H9 (cell line): ENCODE results near the gene LRWD1. TPM values are rescaled to one million over a fixed set of nuclear protein-coding genes. Genes with fewer than 3 reads are reported as not detected.

Source experiments
- DNase-seq: peaks from one replicate; pipeline ENCODE4 v3.0.0-alpha.2; 2017
- H2AFZ ChIP-seq: one replicate; pipeline ENCODE4 v1.6.1; 2013; ENCODE audit warnings: mild to moderate bottlenecking, low read length, control low read depth, moderate library complexity
- H2AK5ac ChIP-seq: 2 replicates; pipeline ENCODE4 v1.6.1; 2013; ENCODE audit warnings: low read length, control low read depth, mixed read lengths; ENCODE audit not compliant: insufficient read length
- H2BK120ac ChIP-seq: one replicate; pipeline ENCODE4 v1.6.1; 2013; ENCODE audit warnings: low read depth, mild to moderate bottlenecking, low read length, control low read depth, inconsistent platforms; ENCODE audit not compliant: poor library complexity, severe bottlenecking
- H2BK12ac ChIP-seq: 2 replicates; pipeline ENCODE4 v1.6.1; 2013; ENCODE audit warnings: low read length, control low read depth, mixed read lengths, low read depth; ENCODE audit not compliant: insufficient read length
- H2BK15ac ChIP-seq: 2 replicates; pipeline ENCODE4 v1.6.1; 2013; ENCODE audit warnings: low read depth, low read length, control low read depth
- H2BK20ac ChIP-seq: one replicate; pipeline ENCODE4 v1.6.1; 2013; ENCODE audit warnings: low read depth, mild to moderate bottlenecking, low read length, control low read depth, inconsistent platforms; ENCODE audit not compliant: poor library complexity, severe bottlenecking
- H2BK5ac ChIP-seq: 2 replicates; pipeline ENCODE4 v1.6.1; 2013; ENCODE audit warnings: low read length, control low read depth, mixed read lengths; ENCODE audit not compliant: insufficient read length
- H3K14ac ChIP-seq: 2 replicates; pipeline ENCODE4 v1.6.1; 2013; ENCODE audit warnings: low read length, control low read depth; ENCODE audit not compliant: insufficient read depth
- H3K18ac ChIP-seq: 2 replicates; pipeline ENCODE4 v1.6.1; 2013; ENCODE audit warnings: low read depth, mild to moderate bottlenecking, mixed read lengths, low read length, control low read depth; ENCODE audit not compliant: insufficient read length
- H3K23ac ChIP-seq: 2 replicates; pipeline ENCODE4 v1.6.1; 2013; ENCODE audit warnings: low read length, control low read depth, mixed read lengths, low read depth; ENCODE audit not compliant: insufficient read length
- H3K23me2 ChIP-seq: 2 replicates; pipeline ENCODE4 v1.6.1; 2013; ENCODE audit warnings: low read depth, mild to moderate bottlenecking, mixed read lengths, low read length, control low read depth; ENCODE audit not compliant: insufficient read length, poor library complexity, severe bottlenecking
- H3K27ac ChIP-seq: 2 replicates; pipeline ENCODE4 v1.5.1; 2013; ENCODE audit warnings: low read length, control low read depth, mixed read lengths, low read depth; ENCODE audit not compliant: insufficient read length
- H3K27me3 ChIP-seq: 2 replicates; pipeline ENCODE4 v1.6.1; 2013; ENCODE audit warnings: low read length, control low read depth, inconsistent platforms; ENCODE audit not compliant: insufficient read depth
- H3K4ac ChIP-seq: 2 replicates; pipeline ENCODE4 v1.6.1; 2013; ENCODE audit warnings: low read depth, mild to moderate bottlenecking, control low read depth, inconsistent platforms, low read length, moderate library complexity
- H3K4me1 ChIP-seq: 2 replicates; pipeline ENCODE4 v1.6.1; 2013; ENCODE audit warnings: low read length, control low read depth, inconsistent platforms; ENCODE audit not compliant: insufficient read depth
- H3K4me2 ChIP-seq: 2 replicates; pipeline ENCODE4 v1.6.1; 2013; ENCODE audit warnings: low read length, control low read depth, mixed read lengths; ENCODE audit not compliant: insufficient read length, insufficient read depth
- H3K56ac ChIP-seq: 2 replicates; pipeline ENCODE4 v1.6.1; 2013; ENCODE audit warnings: low read depth, mild to moderate bottlenecking, mixed read lengths, low read length, control low read depth; ENCODE audit not compliant: insufficient read length
- H3K79me1 ChIP-seq: 2 replicates; pipeline ENCODE4 v1.6.1; 2013; ENCODE audit warnings: low read depth, mild to moderate bottlenecking, moderate library complexity, low read length, control low read depth, inconsistent platforms; ENCODE audit not compliant: insufficient read depth, poor library complexity, severe bottlenecking
- H3K79me2 ChIP-seq: 2 replicates; pipeline ENCODE4 v1.6.1; 2013; ENCODE audit warnings: low read length, control low read depth, inconsistent platforms; ENCODE audit not compliant: insufficient read depth
- H3K9ac ChIP-seq: 2 replicates; pipeline ENCODE4 v1.6.1; 2013; ENCODE audit warnings: low read length, control low read depth, mixed read lengths; ENCODE audit not compliant: insufficient read length; ENCODE audit errors: extremely low read depth
- H3K9me3 ChIP-seq: one replicate; pipeline ENCODE4 v1.6.1; 2013; ENCODE audit warnings: low read depth, low read length, inconsistent platforms; ENCODE audit not compliant: control insufficient read depth
- H3T11ph ChIP-seq: one replicate; pipeline ENCODE4 v1.6.1; 2013; ENCODE audit warnings: mild to moderate bottlenecking, low read length, control low read depth, inconsistent platforms
- H4K20me1 ChIP-seq: one replicate; pipeline ENCODE4 v1.6.1; 2013; ENCODE audit not compliant: control insufficient read depth, insufficient read length, insufficient read depth
- H4K5ac ChIP-seq: 2 replicates; pipeline ENCODE4 v1.6.1; 2013; ENCODE audit warnings: low read depth, mild to moderate bottlenecking, mixed read lengths, low read length, control low read depth; ENCODE audit not compliant: insufficient read length
- H4K8ac ChIP-seq: replicated peaks from 2 replicates; pipeline ENCODE4 v1.6.1; 2013; ENCODE audit warnings: low read length, control low read depth, mixed read lengths, low read depth; ENCODE audit not compliant: insufficient read length
- H4K91ac ChIP-seq: 2 replicates; pipeline ENCODE4 v1.6.1; 2013; ENCODE audit warnings: low read depth, mild to moderate bottlenecking, moderate library complexity, mixed read lengths, low read length, control low read depth; ENCODE audit not compliant: insufficient read length
- H3K27ac Mint-ChIP-seq, 3 experiments: 2 replicates in 2 of 3; 3 replicates in 1 of 3; pipeline ENCODE4 v1.8.0; 2020 to 2021; ENCODE audit warnings: mixed read lengths in 3 of 3, mild to moderate bottlenecking in 1 of 3, moderate library complexity in 1 of 3
- H3K27me3 Mint-ChIP-seq: 2 replicates; pipeline ENCODE4 v1.8.0; 2021; ENCODE audit warnings: low read depth, mild to moderate bottlenecking, moderate library complexity, mixed read lengths
- H3K36me3 Mint-ChIP-seq, 3 experiments: 2 replicates in 2 of 3; 3 replicates in 1 of 3; pipeline ENCODE4 v1.8.0; 2020 to 2021; ENCODE audit warnings: low read depth in 3 of 3, mixed read lengths in 3 of 3; ENCODE audit not compliant: insufficient read depth in 1 of 3
- H3K4me1 Mint-ChIP-seq, 2 experiments: 2 replicates each; pipeline ENCODE4 v1.8.0; 2020; ENCODE audit warnings: mixed read lengths in 2 of 2
- H3K4me3 Mint-ChIP-seq, 2 experiments: 2 replicates in 1 of 2; 3 replicates in 1 of 2; pipeline ENCODE4 v1.8.0; 2020 to 2021; ENCODE audit warnings: mild to moderate bottlenecking in 2 of 2, mixed read lengths in 2 of 2, moderate library complexity in 1 of 2
- H3K9me3 Mint-ChIP-seq, 2 experiments: 2 replicates in 1 of 2; 3 replicates in 1 of 2; pipeline ENCODE4 v1.8.0; 2020; ENCODE audit warnings: mild to moderate bottlenecking in 2 of 2, mixed read lengths in 2 of 2, moderate library complexity in 1 of 2
- CTCF ChIP-seq: fragments of 200-600 bp; sonication (generic); conservative IDR thresholded peaks from 3 replicates; pipeline ENCODE4 v1.8.0; 2021; ENCODE audit warnings: antibody characterized with exemption, mild to moderate bottlenecking
- WGBS: extraction: QIAGEN DNeasy Blood & Tissue Kit; methylation state at CpG from one replicate; pipeline ENCODE4 v1.1.7; 2013; ENCODE audit warnings: missing lambda C conversion rate, low lambda C conversion rate, mixed read lengths; ENCODE audit not compliant: insufficient read length; ENCODE audit errors: extremely low coverage; 5-methylcytosine and 5-hydroxymethylcytosine counted together
- total RNA-seq: library from RNA; stranded (reverse); gene quantifications from 2 replicates; pipeline ENCODE4 v1.2.1, GENCODE V29; 2021

Gene LRWD1
- total RNA-seq, 1 experiment from 2014 or later: 35.1 TPM

- Histone ChIP-seq H3K56ac (no peak overlapping the region), H3K18ac (no peak overlapping the region), H3K4me2 (no peak overlapping the region), H4K91ac (no peak overlapping the region), H3K23me2 (peaks cover 5% of the 10 kb centered on the region), H4K20me1 (no peaks in the 10 kb centered on the region), H3T11ph (no peak overlapping the region), H2BK15ac (no peak overlapping the region), H3K9ac (no peak overlapping the region), H2BK12ac (no peak overlapping the region), H2BK5ac (no peak overlapping the region), H4K8ac (no peak overlapping the region), H2AK5ac (no peak overlapping the region), H3K9me3 (no peaks in the 10 kb centered on the region), H3K4me1 (no peaks in the 10 kb centered on the region), H3K27ac (no peak overlapping the region), H3K23ac (no peak overlapping the region), H4K5ac (no peak overlapping the region), H3K4ac (no peak overlapping the region), H3K79me2 (no peaks in the 10 kb centered on the region), H3K79me1 (no peaks in the 10 kb centered on the region), H2AFZ (no peak overlapping the region), H3K27me3 (no peaks in the 10 kb centered on the region), H3K14ac (no peak overlapping the region; the same call in 1 of the 2 replicates), H2BK20ac (no peak overlapping the region), H2BK120ac (no peak overlapping the region)
- no peak for TF ChIP-seq CTCF
- DNase-seq: no peak
- Mint-ChIP-seq H3K27ac (no peak overlapping the region), H3K36me3 (peaks cover 7 to 50% (median 43%) of the 10 kb centered on the region in 3 experiments; a peak in 6 of 7 replicates), H3K27me3 (peaks cover under 1% of the 10 kb centered on the region; the same call in 1 of the 2 replicates), H3K4me1 (peaks cover 8% of the 10 kb centered on the region in 2 experiments; a peak in 2 of 4 replicates), H3K4me3 (no peak overlapping the region), H3K9me3 (no peaks in the 10 kb centered on the region)
- WGBS: no CpG with 5 or more reads among the region's 24 CpGs
Observed at GRCh38 chr7:102459221-102459844, 5.5 kb upstream of the LRWD1 start.
